ENCODE measurements around the gene CBX8. TPM values are rescaled to one million over a fixed set of nuclear protein-coding genes. Genes with fewer than 3 reads are reported as not detected.

The CBX8 gene
- polyA plus RNA-seq, 2 of the 4 experiments (the other 2 are of a cell fraction): 1.5 to 13.1 TPM

DNA sequence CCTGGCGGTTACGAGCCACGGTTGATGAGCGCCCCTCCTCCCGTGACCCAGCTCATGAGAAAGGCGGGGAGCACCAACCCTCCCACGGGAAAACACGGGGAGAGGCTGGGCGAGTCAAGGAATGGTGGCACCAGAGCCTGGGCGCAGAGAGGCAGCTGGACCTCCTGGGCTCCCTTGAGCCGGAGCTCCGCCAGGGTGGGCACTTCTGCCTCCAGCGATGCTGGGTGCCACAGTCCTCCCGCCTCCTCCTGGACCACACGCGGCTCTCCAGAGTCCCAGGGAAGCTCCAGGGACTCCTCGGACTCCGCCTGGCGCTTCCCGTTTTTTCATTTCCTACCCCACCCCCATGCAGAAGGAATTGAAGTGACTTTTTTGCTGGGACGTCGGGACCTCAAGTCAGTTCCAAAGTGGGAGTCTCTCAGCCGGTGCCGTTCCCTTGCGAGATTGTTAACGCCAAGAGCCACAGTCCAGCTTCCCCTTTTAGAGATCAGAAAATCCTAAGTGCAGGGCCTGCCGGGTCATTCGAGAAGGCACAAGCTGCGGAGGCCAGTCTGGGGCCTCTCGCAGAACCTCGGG lies 6.6 kb upstream of the CBX8 start:
- DNase-seq (ENCODE audit: low read depth in 1 of 2, low spot score in 1 of 2) (no peak), FAIRE-seq (no peak), ATAC-seq (no peak)
- 81% methylated on average over 30 of the region's 31 CpGs for WGBS (ENCODE audit: missing lambda C conversion rate)
- Histone ChIP-seq H3K27ac (no peak overlapping the region), H3K4me3 (no peak overlapping the region), H3K4me1 (no peaks in the 10 kb centered on the region), H3K9me3 (no peaks in the 10 kb centered on the region), H3K4me2 (no peak overlapping the region)
- TF ChIP-seq MAZ (IDR thresholded peaks at IDR 0.05; ENCODE audit: borderline replicate concordance, low read depth, low read length) (no peak), SMC3 (IDR thresholded peaks at IDR 0.05) (no peak), CHD2 (IDR thresholded peaks at IDR 0.05; ENCODE audit: low read length, partially characterized antibody) (no peak), FOSL2 (IDR thresholded peaks at IDR 0.05) (no peak), FOSL2 (CRISPR knock-in tag; IDR thresholded peaks at IDR 0.05) (no peak)
- CTCF ChIA-PET: interaction anchor here (1.1 to 39.8 kb wide), 6 partner anchors 5 to 298 kb away, joined by 3 to 1281 read pairs (median 182); partner anchors contain the start of genes CBX4, CBX8 and GAA
- POLR2A ChIA-PET: interaction anchor here (0.5 to 0.6 kb wide), 2 partner anchors 36 to 527 kb away, joined by 3 to 4 read pairs; partner anchors contain the start of gene CBX4

DNA sequence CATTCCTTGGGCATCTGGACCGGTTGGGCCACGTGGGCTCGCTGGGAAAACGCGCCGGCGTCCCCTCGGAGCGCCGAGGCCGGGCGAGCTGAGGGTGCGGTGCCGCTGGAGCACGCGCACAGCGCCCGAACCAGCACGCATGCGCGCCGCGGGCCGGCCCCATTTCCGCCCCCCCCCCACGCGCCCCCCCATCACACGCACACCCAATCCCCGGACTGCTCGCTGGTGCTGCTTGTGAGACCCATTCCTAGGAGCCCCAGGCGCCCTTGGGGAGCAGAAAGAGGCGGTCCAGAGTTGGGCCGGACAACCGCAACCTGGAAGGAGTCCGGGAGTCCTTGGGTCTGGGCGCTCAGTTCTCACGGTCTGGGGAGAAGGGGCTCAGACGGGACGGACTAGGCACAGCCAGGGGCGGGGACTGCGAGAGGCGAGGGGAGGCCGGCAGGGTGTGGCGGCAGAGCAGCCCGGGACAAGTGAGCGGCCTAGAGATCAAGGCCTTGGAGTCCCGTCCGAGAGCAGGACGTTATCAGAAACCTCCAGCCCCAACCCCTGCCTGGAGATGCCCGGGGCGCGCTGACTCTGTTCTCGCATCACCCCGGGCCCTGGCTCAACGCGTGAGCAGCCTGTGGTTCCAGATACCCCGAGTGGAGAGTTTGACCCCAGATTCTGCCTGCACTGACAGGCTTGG lies 6.0 kb upstream of the CBX8 start:
- CTCF ChIA-PET: interaction anchor here (1.0 to 39.8 kb wide), 8 partner anchors 5 to 218 kb away, joined by 3 to 1281 read pairs (median 69); partner anchors contain the start of genes CBX4 and CBX8
- Histone ChIP-seq H3K9me3 (no peaks in the 10 kb centered on the region), H3K4me3 (no peak overlapping the region), H3K4me2 (no peak overlapping the region), H3K4me1 (peaks cover 4% of the 10 kb centered on the region), H3K27ac (no peak overlapping the region)
- POLR2A ChIA-PET: interaction anchor here (0.6 kb wide), 1 partner anchor 528 kb away, joined by 4 read pairs; no protein-coding TSS in a partner anchor
- DNase-seq (ENCODE audit: low read depth in 1 of 2, low spot score in 1 of 2) (no peak), ATAC-seq (no peak), FAIRE-seq (no peak)
- 82% methylated on average over 53 of the region's 57 CpGs for WGBS (ENCODE audit: missing lambda C conversion rate)
- no peak for TF ChIP-seq CBX2 (IDR thresholded peaks at IDR 0.05; ENCODE audit: borderline replicate concordance, low read depth)
- TF ChIP-seq FOSB (CRISPR knock-in tag; IDR thresholded peaks at IDR 0.05): no peak
- TF ChIP-seq SMC3 (IDR thresholded peaks at IDR 0.05): no peak
- TF ChIP-seq, protein P1, sequence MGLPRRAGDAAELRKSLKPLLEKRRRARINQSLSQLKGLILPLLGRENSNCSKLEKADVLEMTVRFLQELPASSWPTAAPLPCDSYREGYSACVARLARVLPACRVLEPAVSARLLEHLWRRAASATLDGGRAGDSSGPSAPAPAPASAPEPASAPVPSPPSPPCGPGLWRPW (IDR thresholded peaks at IDR 0.05): no peak
- no peak for TF ChIP-seq CBX8 (IDR thresholded peaks at IDR 0.05)
- no peak for TF ChIP-seq FOXS1 (CRISPR knock-in tag; IDR thresholded peaks at IDR 0.05)
- TF ChIP-seq, protein P2, sequence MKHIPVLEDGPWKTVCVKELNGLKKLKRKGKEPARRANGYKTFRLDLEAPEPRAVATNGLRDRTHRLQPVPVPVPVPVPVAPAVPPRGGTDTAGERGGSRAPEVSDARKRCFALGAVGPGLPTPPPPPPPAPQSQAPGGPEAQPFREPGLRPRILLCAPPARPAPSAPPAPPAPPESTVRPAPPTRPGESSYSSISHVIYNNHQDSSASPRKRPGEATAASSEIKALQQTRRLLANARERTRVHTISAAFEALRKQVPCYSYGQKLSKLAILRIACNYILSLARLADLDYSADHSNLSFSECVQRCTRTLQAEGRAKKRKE (CRISPR knock-in tag; IDR thresholded peaks at IDR 0.05; ENCODE audit: low read depth): no peak
- no peak for TF ChIP-seq RARB (CRISPR knock-in tag; IDR thresholded peaks at IDR 0.05)
- no peak for TF ChIP-seq EHMT2 (IDR thresholded peaks at IDR 0.05; ENCODE audit: low read depth)
- no peak for TF ChIP-seq FOSL2 (IDR thresholded peaks at IDR 0.05)
- TF ChIP-seq FOSL2 (CRISPR knock-in tag; IDR thresholded peaks at IDR 0.05): no peak

DNA sequence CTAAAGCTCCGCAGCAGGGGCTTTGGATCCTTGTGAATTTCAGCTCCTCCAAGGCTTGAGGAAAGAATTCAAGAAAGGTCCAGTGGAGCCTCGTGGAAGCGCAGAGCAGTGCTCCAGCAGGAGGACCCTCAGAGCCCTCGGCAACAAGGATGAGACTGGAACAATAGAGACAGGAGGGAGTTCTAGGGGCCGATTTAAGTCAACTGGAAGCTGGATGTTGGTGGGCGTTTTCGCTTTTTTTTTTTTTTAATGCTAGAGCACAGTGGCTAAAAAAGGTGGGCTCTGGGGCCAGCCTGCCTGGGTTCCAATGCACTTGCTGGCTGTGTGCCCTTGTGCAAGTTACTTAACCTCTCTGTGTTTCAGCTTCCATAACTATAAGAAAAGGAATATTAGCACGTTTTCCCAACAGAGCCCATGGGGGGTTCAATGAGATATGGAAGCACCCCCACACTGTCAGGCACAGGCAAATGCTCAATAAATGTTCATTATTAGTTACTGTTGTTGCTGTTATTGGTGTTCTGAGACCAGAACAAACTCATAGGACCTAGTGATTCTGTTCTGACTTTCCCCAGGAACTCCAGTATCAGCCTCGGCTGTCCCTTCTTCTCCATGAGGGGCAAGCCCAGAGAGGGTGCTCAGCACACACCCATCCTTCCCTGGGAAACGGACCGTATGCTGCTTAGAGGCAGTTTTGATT lies 5.3 kb upstream of the CBX8 start:
- POLR2A ChIA-PET: interaction anchor here (1.4 to 2.6 kb wide), 2 partner anchors 35 to 37 kb away, joined by 7 read pairs; partner anchors contain the start of gene CBX4

More for the DNA sequence above, 5.3 kb upstream of the CBX8 start:
- CTCF ChIA-PET: interaction anchor here (1.0 to 39.8 kb wide), 5 partner anchors 12 to 281 kb away, joined by 3 to 1281 read pairs (median 5); no protein-coding TSS in a partner anchor
- Histone ChIP-seq H3K27ac (no peak overlapping the region), H3K9me3 (no peaks in the 10 kb centered on the region), H3K4me3 (no peak overlapping the region), H3K4me1 (peaks cover 7% of the 10 kb centered on the region), H3K4me2 (no peak overlapping the region)
- ATAC-seq (no peak), FAIRE-seq (no peak), DNase-seq (ENCODE audit: low read depth in 1 of 2, low spot score in 1 of 2) (no peak)
- TF ChIP-seq CHD2 (IDR thresholded peaks at IDR 0.05; ENCODE audit: low read length, partially characterized antibody) (no peak), ZFP36 (IDR thresholded peaks at IDR 0.05; ENCODE audit: borderline replicate concordance, partially characterized antibody) (peak; percentile 37)
- 67% methylated on average over 11 of the region's 11 CpGs for WGBS (ENCODE audit: missing lambda C conversion rate)
